ENCODE data around the gene SMG9.

The SMG9 gene

DNA sequence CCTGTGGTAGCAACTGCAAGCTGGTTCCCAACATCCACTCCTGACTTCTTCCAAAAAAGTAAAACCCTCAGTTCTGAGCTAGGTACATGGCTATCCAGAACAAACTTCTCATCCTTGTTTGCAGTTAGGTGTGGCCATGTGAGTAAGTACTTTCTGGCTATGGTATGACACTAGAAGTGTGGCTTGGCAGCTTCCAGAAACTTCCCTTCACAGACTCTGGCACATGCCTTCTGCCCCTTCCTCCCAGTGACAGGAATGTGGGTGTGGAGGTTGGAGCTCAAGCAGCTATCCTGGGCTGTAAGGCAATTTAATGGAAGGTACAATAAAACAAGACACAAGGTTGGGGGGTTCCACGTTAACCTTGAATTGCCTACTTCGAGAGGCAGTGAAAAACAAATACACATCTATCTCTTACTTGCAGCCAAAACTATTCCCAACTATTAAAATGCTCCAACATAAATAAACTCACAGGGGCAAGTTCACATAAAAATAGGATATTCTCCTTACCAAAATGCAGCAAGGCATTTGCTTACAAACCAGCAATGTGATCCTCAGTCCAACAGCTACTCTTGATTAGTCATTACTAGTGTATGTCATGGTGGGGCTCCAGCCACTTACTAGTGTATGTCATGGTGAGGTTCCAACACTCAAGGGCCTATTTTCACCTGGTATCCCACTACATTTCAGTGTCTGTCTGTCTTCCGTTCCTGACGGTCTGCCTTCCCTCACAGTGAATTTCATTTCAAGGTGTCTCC, 3.1 kb downstream of the SMG9 start:
- DNase-seq: no peak

DNA sequence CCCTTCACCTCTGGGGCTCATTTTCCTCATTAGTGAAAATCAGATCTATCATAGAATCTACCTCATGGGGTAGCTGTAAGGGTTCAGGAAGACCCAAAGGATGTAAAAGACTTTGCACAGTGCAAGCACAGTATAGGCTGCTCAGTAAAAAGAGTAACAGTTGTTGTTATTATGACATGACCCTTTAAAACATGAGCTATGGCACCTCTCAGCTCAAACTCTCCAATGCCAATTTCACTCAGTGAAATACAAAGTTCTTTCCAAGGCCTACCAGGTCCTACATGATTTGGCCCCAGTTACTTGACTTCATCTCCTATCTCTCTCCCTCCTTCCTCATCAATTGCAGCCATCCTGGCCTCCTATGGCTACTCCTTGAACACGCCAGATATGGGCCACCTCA, 4.9 kb downstream of the SMG9 start:
- DNase-seq: no peak

DNA sequence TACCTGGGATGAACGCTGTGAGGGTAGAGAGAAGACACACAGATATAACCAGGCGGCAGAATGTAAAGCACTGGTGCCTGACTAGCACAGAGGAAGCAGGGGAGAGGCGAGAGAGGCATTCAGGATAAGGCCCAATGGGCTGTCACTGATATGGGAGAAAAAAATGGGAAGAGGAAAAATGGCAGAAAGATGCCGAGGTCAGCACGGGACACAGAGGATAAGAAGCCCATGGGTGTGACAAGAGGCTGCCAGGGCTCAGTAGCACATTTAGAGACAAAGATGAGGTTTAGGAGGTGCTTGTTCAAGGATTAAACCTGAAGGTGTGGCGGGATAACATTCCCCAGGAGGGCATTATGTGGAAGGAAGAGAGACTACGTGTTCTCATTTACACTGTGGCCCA, 5.6 kb downstream of the SMG9 start:
- no peak for DNase-seq

DNA sequence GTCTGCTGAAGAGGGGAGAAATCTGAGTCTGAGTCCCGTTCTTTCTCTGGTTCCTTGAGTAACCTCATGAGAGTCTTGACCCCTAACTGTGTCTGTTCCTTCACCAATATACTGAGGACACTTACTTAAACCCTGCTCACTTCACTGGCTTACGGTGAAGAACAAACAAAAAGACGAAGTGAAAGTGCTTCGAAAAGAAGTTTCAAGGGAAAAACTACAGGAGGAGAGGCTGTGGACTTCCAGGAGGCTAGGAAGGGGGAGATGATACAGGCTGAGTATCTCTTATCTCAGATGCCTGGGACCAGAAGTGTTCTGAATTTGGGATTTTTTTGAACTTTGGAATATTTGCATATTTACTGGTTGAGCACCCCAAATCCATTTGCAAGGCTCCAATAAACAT, 6.1 kb downstream of the SMG9 start:
- no peak for DNase-seq

DNA sequence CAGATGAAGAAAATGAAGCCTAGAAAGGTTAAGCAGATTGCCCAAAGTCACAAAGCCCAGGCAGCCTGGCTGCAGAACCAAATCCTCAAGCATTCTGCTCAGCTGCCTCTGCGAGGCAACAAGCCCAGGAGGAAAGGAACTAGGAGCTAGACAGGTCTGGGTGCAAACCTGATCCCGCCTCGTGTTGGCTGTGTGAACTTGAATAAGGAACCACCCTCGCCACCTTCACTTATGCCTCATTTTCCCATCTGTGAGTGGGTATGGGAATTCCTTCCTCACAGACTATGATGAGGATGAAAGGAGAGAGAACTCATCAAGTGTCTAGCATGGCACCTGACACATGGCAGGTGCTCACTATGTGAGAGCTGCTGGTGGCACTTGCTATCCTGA, 6.6 kb downstream of the SMG9 start:
- no peak for DNase-seq

DNA sequence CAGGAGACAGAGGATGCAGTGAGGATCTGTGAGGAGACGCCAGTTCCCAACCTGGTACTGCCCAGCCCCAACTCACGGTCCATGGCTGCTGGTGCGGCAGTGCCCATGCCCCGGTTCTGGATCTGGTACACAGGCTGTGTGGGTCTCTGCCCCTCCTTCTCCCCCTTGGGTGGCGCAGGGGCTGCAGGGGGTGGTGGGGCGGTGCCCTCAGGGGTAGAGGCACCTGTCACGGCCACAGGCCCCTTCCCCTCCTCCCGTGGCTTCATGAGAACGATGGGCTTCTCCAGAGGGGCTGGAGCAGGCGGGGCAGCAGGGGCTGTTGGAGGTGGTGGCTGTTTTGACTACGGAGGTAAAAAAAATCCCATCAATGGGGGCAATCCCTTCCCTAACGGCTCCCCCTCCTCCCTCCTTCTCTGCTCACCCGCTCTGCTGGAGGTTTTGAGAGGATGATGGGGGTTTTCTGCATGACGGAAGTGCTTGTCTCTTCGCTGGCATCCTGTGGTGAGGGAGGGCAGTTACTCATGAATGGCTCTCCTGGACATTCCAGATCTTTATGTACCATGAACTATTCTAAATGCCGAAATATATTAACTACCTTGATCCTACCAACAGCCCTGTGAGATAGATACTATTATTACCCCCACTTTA, 7.1 kb downstream of the SMG9 start:
- no peak for DNase-seq

DNA sequence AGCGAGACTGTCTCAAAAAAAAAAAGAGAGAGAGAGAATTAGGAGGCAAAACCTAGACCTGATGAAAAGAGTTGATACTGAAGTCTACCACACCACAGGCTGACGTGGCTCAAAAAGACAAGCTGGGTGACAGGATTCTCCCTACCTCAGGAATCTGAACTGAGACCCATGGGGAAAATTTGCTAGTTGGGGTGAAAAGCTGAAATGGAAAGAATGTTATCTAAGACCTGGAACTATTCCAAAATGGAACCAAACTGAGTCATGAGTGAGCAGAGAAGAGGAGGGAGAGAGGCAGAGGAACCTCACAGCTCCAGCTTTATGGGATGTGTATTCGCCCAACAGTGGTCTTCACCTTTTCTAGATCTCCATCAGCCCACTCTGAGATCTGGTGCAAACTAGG, 11.7 kb downstream of the SMG9 start:
- DNase-seq: peak; percentile 84

DNA sequence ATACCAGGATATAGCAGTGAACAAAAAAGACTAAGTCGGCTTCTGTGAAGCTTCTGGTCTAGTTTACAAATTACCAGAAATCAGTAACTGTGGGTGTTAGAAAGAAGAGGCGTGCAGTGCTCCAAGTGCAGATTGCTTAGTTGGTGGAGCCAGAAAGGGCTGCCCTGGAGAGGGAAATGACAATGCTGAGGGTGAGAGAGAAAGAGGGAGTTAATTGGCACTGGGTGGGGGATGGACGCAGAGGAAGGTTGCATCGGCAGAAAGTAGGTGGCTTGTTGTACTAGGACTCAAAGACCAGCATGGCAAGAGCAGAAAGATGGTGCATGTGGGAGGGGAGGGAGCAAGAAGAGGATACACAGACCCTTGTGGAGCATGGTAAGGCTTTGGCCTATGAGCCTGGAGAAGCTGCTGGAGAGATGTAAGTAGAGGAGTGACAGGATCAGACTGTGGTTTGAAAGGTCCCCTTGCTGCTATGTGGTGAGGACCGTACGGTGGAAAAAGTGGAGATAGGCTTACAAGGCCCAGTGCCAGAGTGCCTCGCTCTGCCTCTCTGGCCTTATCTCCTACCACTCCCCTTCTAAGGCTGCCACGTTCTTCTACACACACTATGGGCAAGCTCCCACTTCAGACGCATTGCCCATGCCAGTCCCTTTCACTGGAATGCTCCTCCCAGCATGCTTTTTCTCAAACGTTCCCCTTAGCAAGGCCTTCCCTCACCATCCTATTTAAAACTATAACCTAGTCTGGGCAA, 13.5 kb downstream of the SMG9 start:
- DNase-seq: no peak

DNA sequence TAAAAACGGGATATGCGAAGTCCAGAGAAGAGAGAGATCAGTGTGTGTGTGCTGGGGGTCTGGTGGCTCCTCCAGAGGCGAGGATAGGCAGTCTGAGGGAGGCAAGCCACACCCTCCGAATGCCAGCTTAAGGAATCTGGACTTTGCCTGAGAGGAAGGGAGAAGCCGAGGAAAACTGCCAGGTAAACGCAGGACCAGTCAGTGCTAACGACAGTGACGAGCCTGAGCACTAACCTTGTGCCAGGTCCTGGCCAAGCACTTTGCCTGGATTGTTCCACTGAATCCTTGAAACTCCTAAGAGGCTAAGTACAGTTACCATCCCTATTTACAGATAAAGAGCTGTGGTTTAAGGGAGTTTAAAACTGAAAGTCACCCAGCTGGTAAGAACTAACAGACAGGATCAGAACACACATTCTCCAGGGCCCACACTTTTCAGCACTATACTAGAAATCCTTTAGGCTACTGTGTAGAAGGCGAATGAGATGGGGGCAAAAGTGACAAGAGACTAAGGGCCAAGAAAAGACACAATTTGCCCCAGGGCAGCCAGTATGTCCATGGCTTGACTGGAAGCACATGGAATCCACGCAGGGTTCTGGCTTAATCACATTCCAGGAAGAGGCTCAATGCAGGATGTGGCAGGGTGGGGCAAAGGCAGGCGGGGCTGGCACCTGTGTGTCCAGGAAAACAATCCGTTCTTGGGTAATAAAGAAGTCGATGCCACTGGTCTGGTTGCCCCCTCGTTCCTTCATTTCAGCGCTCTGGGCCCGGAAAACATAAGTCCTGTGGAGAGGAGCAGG, 15.1 kb downstream of the SMG9 start:
- DNase-seq: peak; percentile 43

DNA sequence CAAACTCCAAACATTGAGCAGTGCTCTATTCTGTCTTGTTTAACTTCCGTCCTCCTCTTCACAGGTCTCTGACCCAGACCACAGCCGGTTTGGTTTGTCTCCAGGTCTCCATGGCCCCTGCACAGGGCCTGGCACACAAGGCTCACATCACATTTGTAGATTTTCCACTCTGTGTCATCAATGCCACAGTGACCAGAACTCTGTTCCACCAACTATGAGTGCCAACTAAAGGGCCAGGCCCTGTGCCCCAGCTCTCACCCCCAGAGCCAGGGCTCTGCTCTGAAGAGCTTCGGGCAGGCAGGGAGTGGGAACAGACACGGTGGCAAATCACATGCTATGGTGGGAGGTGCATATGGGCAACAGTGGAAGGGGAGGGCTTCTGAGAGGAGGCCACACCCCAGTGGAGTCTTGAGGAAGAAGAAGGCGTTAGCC, 16.0 kb downstream of the SMG9 start:
- no peak for DNase-seq

DNA sequence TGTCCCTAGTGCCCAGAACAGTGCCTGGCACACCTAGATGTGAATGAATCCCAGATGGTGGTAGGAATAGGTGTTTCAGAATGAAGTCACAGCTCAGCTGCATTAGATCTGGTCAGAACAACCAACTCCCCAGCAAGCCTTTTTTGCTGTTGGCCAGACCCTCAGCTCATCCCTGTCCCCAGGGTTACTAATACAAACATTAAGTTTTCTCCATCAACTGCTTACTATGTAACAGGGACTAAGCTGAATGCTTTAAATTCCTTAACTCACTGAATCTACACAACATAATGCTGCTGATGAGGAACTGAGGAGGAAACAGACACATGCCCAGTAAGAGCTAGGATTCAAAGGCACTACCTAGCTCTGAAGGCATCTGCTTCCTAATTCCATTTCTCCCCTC, 18.8 kb downstream of the SMG9 start:
- DNase-seq: no peak

DNA sequence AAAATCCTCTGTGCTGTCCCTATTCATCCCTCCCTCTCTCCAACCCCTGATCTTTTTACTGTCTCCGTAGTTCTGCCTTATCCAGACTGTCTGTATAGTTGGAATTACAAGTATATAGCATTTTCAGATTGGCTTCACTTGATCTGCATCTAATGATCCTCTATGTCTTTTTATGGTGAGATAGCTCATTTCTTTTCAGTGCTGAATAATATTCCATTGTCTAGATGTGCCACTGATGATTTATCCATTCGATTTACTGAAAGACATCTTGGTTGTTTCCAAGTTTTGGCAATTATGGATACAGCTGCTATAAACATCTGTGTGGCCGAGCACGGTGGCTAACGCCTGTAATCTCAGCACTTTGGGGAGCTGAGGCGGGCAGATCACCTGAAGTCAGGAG, 19.7 kb downstream of the SMG9 start:
- DNase-seq: no peak

DNA sequence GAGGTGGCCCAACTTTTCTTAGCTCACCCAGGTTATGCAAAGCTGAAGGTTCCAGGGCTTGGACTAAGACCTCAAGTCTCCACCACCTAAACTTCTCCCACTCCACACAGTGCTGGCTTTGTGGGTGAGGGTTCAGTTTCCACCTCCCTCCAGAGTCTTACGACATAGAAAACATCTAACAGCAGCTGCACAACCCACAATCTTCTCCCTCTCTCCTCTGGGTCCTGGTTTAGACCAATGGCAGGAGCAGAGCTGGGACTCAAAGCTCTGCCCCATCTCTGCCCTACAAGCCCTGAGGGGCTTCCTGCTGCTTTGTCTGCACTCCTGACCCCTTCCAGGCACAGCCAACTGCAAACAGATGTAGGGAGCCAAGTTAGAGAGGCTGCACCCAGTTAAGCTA, 22.9 kb downstream of the SMG9 start:
- no peak for DNase-seq

DNA sequence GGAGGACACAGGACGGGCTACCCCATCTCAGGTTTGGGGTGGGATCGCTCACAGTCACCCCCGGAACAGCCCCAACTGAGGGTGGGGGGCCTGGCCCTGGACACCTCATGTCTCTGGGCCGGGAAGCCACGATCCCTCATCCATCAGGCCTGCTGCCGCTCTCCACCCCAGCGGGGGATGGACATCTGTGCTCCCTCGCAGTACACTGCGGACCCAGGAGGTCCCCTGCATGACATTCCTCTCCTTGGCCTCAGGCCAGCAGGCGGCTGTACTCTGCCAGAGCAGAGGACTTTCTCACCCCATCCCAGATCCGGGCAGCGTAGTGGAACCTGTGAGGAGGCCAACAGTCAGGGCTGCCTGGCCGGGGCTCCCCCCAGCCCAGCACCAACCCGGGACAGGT, 23.4 kb downstream of the SMG9 start:
- DNase-seq: no peak

DNA sequence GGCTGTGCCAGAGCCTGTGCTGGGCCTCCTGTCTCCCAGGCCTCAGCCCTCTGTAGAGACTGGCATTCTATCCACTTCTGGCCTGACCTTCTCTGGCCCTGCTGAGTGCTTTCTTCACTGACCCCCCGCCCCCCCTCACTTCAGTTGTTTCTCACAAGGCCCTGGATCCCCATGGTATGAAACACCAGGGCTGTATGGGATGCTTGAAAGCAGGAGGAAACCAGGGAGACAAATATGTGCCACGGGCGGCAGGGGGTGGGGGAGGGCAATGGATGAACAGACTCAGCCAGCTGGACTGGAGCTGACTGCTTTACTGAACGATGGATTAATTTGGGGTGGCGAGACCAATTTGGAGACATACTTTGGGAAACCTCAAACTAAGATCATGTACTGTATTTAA, 24.8 kb downstream of the SMG9 start:
- no peak for DNase-seq

DNA sequence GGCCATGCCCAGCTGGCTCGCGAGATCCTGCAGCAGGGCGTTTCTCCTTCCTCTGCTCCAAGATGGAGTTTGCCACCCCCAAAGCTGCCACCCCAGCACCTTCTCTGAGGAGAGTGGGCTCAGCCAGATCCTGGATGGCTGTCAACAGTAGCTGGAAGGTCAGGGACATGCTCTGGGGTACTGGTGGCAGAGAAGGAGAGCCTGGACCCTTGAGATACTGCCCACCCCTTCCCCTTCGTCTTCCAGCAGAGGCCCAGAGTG, 27.2 kb downstream of the SMG9 start:
- DNase-seq: no peak

DNA sequence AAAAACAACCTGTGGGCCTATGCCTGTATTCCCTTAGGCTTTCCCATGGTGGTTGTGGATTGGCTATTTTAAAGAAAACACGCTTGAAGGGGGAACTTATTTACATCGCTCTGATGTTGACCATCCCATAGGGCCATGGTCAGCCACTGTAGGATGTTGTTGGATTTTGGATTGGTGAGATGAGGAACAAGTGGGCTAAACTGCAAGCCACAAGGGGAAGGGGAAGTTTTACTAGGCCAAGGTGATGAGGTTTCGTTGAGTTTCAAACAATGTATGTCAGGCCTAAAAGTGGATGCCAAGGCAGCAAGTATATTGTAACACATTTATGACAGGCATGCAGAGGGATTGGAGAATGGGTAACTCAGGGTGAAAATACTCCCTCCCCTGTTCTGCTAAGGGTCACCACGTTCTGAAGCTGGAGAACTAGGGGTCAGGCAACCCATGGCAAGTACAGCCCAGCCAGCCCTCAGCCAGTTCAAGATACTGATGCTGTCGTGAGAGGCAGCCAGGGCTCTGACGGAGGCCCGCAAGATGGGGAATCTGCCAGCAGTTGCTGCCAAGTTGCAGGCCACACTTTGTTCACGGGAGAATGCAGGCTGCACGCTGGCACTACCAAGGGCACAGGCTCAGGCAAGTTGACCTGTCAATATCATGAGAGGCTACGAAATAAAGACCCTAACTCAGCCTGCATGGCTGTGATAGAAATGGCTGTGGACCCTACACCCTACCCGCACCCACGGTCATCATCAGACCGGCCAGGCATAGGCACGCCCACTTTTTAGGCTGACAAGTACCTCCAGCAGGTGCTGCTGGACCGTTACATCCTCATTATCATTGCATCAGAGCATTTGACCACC, 27.8 kb downstream of the SMG9 start:
- DNase-seq: no peak

DNA sequence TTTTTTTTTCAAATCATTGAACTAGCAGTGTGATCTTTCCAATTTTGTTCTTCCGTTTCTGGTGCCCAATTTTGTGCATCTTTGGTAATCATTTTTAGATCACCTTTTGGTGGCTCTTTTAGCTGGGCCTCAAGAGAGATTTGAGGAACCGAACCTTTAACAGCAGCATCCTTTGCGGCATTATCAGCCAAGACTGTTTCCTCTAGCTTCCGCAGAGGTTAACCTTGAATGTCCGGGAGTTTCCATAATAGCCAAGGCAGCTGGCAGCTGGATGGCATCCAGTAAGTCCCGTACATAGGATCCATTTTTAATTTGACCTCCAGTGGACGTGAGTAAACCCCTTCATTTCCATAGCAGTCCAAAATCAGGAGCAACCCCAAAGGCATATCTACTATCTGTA, 29.3 kb downstream of the SMG9 start:
- no peak for DNase-seq

DNA sequence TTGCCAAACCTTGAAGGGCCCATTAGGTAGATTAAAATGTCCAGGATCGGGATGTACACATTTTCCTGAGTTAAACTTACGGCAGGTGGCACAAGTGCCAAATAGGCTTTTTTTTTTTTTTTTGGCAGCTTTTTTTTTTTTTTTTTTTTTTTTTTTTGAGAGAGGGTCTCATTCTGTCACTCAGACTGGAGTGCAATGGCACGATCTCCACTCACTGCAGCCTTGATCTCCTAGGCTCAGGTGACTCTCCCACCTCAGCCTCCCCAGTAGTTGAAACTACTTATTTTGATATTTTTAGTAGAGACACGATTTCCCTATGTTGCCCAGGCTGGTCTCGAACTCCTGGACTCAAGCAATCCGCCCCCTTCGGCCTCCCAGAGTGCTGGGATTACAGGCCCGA, 29.9 kb downstream of the SMG9 start:
- DNase-seq: no peak

DNA sequence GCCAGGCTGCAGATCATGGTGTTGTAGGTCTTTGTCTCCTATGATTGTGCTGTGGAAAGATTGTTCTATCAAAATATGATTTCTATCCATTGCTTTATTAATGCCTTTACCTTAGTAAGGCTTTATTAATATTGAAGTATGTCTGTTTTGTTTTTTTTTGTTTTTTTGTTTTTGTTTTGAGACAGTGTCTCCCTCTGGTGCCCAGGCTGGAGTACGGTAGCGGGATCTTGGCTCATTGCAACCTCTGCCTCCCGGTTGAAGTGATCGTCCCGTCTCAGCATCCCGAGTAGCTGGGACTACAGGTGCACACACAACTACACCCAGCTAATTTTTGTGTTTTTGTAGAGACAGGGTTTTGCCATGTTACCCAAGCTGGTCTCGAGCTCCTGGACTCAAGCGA, 31.2 kb downstream of the SMG9 start:
- no peak for DNase-seq

DNA sequence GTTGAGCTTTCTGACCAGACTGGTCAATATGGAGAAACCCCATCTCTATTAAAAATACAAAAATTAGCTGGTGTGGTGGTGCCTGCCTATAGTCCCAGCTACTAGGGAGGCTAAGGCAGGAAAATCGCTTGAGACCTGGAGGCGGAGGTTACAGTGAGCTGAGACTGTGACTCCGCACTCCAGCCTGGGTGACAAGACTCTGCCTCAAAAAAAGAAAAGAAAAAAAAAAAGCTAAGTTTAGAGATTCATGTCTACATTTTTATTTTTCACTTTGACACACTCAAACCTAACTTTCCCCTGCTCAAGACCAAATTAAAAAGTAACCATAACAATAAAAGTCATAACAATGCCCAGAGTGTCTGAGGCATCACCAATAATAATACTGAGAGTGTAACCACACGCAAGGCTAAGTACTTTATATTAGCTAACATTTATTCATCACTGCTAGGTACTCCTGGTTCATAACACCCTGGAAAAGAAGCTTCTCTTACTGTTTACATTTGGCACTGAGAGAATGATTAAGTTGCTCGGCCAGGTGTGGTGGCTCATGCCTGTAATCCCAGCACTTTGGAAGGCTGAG, 33.2 kb downstream of the SMG9 start:
- DNase-seq: no peak

DNA sequence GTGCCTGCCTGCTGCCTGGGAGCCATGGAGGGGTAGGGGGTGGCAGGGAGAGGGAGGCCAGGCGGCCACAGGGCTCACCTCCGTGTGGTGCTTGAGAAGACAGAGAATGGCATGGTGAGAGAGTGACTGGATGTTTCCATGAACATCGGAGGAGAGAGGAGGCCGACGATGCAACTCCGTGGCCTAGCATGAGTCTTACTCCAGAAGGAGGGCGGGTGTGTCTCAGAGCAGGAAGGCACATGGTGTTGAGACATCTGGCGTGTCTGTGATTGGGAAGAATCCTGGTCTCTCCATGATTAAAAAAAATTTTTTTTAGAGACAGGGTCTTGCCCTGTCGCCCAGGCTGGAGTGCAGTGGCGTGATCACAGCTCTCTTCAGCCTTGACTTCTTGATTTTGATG, 33.8 kb downstream of the SMG9 start:
- DNase-seq: no peak
